Iris pigment epithelial cell (primary cell): ENCODE measurements around the gene PRR33.
A peak's percentile ranks its signal among the peaks of the same experiment; 100 is the strongest.

Experiments used
- DNase-seq: peaks from one replicate; pipeline ENCODE4 v3.0.0-alpha.2; 2011; ENCODE audit warnings: low read depth

Gene PRR33

DNA sequence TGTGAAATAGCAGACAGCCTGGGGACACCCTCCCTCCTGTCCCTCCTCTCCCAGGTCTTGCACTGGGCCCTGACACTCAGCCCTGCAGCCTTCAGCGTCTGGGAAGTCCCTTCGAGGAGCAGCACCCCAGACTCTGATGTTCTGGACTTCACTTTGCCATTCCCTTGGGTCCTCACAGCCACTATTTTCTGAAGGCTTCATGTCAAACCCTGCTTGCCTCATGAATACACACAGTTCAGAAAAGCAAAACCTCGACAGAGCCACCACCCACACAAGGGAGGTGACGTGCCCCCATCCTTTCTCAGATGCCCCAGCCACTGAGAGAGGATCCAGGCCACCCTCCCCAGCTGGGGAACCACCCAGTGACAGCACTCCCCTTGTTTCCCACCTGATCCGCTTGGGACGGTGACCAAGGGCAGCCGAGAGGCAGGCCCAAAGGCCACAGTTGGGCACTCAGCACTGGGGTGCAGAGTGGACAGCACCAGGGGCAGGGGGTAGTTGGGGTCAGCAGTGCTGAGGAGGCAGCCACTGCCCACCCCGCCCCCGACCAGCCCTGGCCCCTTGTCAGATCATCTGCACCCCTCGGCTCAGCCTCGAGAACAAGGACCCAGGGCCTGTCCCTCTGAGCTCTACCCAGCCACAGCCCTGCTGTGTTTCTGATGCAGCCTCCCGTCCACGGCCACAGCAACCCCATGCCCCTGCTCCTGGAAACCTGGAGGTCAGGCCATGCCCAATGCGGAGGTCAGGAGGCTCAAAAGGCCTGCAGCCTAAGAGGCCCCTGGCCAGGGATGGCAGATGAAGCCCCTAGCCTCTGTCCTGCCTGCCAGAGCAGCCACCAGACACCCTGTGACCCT lies 24.7 kb upstream of the PRR33 start:
- DNase-seq, result no peak

GRCh38 chr11:1915795-1916131 lies 24.1 kb upstream of the PRR33 start:
- DNase-seq, result no peak

- DNase-seq, result no peak
Observed at GRCh38 chr11:1913271-1914060, 21.8 kb upstream of the PRR33 start.

DNA sequence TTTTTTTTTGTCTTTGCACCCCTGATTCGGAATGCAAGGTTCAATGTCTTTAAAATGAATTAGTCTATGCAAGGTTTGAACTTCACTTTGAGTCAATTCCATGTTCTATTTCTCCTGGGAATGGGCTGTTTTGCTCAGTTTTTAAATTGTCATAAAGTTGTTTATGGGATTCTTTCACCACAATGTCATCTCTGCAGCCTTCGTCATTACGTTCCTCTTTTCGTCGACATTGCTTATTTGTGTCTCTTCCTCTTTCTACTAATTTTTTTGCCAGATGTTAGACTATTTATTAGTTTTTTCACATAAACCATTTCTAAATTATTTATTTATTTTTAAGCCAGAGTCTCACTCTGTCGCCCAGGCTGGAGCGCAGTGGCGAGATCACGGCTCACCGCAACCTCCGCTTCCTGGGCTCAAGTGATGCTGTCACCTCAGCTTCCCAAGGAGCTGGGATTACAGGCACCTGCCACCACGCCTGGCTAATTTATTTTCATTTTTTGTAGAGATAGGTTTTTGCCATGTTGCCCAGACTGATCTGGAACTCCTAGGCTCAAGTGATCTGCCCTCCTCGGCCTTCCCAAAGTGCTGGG lies 20.7 kb upstream of the PRR33 start:
- no peak for DNase-seq

DNA sequence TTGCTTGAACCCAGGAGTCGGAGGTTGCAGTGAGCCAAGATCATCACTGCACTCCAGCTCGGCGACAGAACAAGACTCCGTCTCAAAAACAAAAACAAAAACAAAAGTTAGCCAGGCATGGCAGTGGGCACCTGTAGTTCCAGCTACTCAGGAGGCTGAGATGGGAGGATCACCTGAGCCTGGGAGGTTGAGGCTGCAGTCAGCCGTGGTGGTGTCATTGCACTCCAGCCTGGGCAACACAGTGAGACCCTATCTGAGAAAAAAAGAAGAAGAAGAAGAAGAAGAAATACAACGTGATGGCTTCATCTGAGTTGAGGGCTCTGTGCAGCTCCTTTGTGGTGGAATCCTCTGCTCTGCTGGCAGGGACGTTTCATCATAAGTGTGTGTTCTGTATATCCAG lies 17.8 kb upstream of the PRR33 start:
- DNase-seq, result no peak

GRCh38 chr11:1908618-1909017 lies 16.9 kb upstream of the PRR33 start:
- peak; percentile 34 for DNase-seq

GRCh38 chr11:1906611-1907423 lies 15.1 kb upstream of the PRR33 start:
- DNase-seq, result no peak

DNA sequence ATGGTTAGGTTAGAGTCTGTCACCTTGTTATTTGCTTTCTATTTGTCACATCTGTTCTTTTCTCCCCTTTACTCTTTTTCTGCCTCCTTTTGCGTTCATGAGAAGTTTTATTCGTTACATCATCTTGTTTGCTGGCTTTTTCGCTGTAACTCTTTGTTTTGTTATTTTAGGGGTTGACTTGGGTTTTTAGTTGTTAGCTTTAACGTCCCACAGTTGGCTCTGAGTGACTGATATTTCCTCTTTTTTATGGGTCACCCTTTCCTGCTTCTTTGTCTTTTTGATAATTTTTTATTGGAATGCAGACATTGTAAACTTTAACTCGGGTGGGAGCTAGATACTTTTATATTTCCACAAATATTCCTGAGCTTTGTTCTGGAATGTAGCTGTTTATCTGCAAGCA lies 14.5 kb upstream of the PRR33 start:
- DNase-seq, result peak; percentile 11

- no peak for DNase-seq
Observed at GRCh38 chr11:1899686-1900085, 8.0 kb upstream of the PRR33 start.

- no peak for DNase-seq
Observed at GRCh38 chr11:1899090-1899489, 7.4 kb upstream of the PRR33 start.

DNA sequence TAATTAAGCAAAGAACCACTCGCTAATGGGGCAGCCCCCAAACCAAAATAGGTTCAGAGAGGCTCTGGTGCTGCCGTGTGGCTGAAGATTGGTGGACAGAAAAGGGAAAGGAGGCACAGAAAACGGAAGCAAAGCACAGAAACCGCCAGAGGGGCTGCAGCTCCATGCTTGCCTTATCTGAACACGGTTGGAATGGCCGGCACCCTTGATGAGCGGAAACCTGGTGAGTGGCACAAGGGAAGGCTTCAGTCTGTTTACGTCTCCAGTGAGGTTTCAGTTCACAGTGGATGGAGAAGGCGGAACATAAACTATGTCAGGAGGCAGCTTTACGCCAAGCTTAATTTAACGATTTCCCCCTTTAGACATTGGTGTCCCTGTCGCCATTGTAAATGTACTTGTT lies 5.2 kb upstream of the PRR33 start:
- DNase-seq, result no peak

DNA sequence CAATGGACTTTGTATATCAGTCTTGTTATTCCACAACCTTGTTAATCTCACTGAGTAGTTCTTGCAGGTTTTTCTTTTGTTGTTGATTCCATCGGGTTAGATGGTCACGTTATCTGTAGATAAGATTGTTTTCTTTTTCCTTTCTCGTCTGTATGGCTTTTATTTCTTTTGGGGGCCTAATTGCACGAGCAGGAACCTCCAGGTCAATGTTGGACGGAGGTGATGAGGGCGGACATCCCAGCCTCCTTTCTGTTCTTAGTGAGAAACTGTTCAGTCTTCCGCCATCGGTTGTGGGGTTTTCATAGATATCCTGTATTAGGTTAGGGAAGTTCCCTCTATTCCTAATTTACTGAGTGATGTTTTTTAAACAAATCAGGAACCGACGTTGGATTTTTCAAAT lies 4.8 kb upstream of the PRR33 start:
- no peak for DNase-seq

- no peak for DNase-seq
Observed at GRCh38 chr11:1894759-1895158, 3.1 kb upstream of the PRR33 start.

- DNase-seq, result no peak
Observed at GRCh38 chr11:1893581-1894359, 2.1 kb upstream of the PRR33 start.

DNA sequence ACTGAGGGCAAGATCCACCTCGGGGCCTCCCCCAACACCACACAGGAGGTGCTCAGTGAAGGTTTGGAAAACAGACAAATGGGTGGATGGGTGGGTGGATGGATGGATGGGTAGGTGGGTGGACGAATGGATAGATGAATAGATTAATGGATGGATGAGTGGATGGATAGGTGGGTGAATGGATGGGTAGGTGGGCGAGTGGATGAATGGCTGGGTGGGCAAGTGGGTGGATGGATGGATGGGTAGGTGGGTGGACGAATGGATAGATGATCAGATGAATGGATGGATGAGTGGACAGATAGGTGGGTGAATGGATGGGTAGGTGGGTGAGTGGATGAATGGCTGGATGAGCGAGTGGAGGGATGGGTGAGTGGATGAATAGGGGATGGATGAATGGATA lies 863 bp upstream of the PRR33 start:
- DNase-seq, result no peak

DNA sequence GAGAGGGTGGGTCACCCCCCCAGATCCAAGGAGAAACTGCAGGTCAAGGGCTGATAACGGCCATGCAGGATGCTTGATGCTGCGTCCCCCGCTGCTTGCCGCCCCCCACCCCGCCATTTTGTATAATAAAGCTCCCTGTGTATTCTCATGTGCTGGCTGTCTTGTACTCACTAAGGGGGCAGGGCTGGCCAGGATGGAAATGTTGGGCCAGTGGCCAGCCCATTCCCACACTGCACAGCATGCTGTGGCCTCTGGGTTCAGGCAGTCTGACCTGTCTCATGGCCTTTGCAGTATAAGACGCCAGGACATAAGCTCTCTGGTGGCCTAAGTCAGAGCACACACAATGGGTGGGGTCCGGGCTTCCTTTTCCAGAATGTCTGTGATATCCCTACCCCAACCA lies 421 bp upstream of the PRR33 start:
- DNase-seq, result no peak

DNA sequence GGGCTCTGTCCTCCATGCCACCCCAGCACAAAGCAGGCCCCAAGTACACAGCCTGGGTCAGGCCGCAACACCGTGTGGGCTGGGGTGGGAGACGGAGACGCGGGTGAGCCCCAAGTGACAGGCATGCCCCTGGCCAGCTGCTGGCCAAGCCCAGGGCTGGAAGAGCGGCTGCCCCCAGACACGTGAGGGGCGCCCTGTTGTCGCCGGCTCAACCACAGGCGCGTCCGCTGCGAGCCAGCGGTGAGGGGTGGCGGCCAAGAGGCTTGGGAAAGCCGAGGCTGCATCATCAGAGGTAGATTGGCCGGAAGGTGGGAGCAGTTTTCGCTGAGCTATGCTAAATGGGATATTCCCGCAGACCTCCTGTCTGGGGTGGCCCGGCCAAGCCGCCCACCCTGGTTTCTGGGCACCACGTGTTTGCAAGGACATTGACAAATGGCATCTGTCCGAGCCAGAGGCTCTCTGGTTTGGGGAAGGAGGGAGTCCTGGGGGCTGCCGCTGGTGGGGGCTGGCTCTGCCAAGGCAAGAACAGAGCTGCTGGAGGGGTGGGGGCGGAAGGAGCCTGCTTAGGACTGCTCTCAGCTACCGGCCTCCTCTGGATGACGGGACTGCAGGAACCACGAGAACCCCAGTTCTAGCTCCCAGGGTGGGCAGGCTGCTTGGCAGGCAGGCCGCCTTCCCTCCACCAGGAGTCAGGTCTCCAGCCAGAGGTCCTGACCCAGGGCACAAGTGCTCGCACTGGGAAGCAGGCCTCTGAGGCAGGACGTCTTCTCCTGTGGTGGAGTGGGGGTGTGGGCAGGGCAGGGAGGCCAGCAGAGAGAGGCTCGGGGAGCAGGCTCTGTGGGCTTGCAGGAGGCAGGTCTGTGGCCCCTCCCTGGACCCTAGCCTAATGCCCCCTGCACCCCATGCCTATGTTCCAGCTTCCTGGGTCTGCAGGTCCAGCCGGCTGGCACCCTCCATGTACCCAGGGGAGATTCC lies 552 bp downstream of the PRR33 start:
- no peak for DNase-seq

GRCh38 chr11:1889941-1890855 lies 1.5 kb downstream of the PRR33 start:
- no peak for DNase-seq

- DNase-seq, result no peak
Observed at GRCh38 chr11:1889224-1889930, 2.3 kb downstream of the PRR33 start.
